PC-9 (cell line): ENCODE measurements around the gene PFN2.

Experiments used
- CTCF ChIP-seq: fragments of 200-600 bp; sonication (generic); conservative IDR thresholded peaks from 2 replicates; pipeline ENCODE4 v1.6.1; 2017; ENCODE audit warnings: mixed run types, antibody characterized with exemption, mild to moderate bottlenecking, moderate library complexity
- EZH2 ChIP-seq: fragments of 200-600 bp; sonication (generic); IDR thresholded peaks from 2 replicates; pipeline ENCODE4 v1.8.0; 2017; ENCODE audit warnings: antibody characterized with exemption, low read depth

- TF ChIP-seq EZH2 (no peak), CTCF (no peak)
These were observed 19.8 kb upstream of the PFN2 start for GRCh38 chr3:149990423-149990948.
